Liver (tissue), 3 donors: ENCODE measurements around the gene CD300E.

Experiments used
- CTCF ChIP-seq: fragments of 150-350 bp; IDR thresholded peaks from 2 replicates; pipeline ENCODE4 v1.5.1; 2017; ENCODE audit warnings: improper control_type of control experiment, low read depth, low read length; ENCODE audit not compliant: missing input control
- FOXA1 ChIP-seq: IDR thresholded peaks from 2 replicates; pipeline ENCODE4 v1.6.1; 2016; ENCODE audit warnings: antibody characterized with exemption
- GABPA ChIP-seq, 2 donors: IDR thresholded peaks in 1 of 2; conservative IDR thresholded peaks in 1 of 2; 2 replicates each; pipeline ENCODE4 v1.6.1; 2016; ENCODE audit warnings: antibody characterized with exemption in 2 of 2, mild to moderate bottlenecking in 1 of 2, moderate library complexity in 1 of 2
- HNF4A ChIP-seq, 2 donors: conservative IDR thresholded peaks; 2 replicates each; pipeline ENCODE4 v1.6.1; 2016; ENCODE audit warnings: antibody characterized with exemption in 2 of 2, mild to moderate bottlenecking in 2 of 2
- JUND ChIP-seq, 2 donors: IDR thresholded peaks; 2 replicates each; pipeline ENCODE4 v1.6.1; 2016; ENCODE audit warnings: antibody characterized with exemption in 2 of 2
- MAX ChIP-seq: IDR thresholded peaks from 2 replicates; pipeline ENCODE4 v1.6.1; 2016; ENCODE audit warnings: antibody characterized with exemption
- NR2F2 ChIP-seq: IDR thresholded peaks from 2 replicates; pipeline ENCODE4 v1.6.1; 2016; ENCODE audit warnings: antibody characterized with exemption
- RAD21 ChIP-seq, 2 donors: IDR thresholded peaks; 2 replicates each; pipeline ENCODE4 v1.6.1; 2016; ENCODE audit warnings: antibody characterized with exemption in 2 of 2, mild to moderate bottlenecking in 2 of 2
- RXRA ChIP-seq, 2 donors: IDR thresholded peaks; 2 replicates each; pipeline ENCODE4 v1.6.1; 2017 to 2018; ENCODE audit warnings: antibody characterized with exemption in 2 of 2, mild to moderate bottlenecking in 1 of 2
- SP1 ChIP-seq: IDR thresholded peaks from 2 replicates; pipeline ENCODE4 v1.6.1; 2018; ENCODE audit warnings: antibody characterized with exemption, mild to moderate bottlenecking
- TAF1 ChIP-seq: conservative IDR thresholded peaks from 2 replicates; pipeline ENCODE4 v1.6.1; 2016; ENCODE audit warnings: antibody characterized with exemption, mild to moderate bottlenecking
- YY1 ChIP-seq: IDR thresholded peaks from 2 replicates; pipeline ENCODE4 v1.6.1; 2016; ENCODE audit warnings: antibody characterized with exemption, mild to moderate bottlenecking
- ZBTB33 ChIP-seq: IDR thresholded peaks from 2 replicates; pipeline ENCODE4 v1.6.1; 2016; ENCODE audit warnings: antibody characterized with exemption
- TF ChIP-seq, protein P1 (sequence below): IDR thresholded peaks from 2 replicates; pipeline ENCODE4 v1.6.1; 2016; ENCODE audit warnings: antibody characterized with exemption, mild to moderate bottlenecking
- donor health status: healthy.
- donor health status: healthy.

- no peak for TF ChIP-seq CTCF
- no peak for TF ChIP-seq SP1
- TF ChIP-seq ZBTB33: no peak
- no peak for TF ChIP-seq JUND (IDR thresholded peaks at IDR 0.05)
- TF ChIP-seq YY1: no peak
- no peak for TF ChIP-seq RAD21 (IDR thresholded peaks at IDR 0.05)
- no peak for TF ChIP-seq MAX
- TF ChIP-seq NR2F2: no peak
- TF ChIP-seq TAF1: no peak
- TF ChIP-seq, protein P1, sequence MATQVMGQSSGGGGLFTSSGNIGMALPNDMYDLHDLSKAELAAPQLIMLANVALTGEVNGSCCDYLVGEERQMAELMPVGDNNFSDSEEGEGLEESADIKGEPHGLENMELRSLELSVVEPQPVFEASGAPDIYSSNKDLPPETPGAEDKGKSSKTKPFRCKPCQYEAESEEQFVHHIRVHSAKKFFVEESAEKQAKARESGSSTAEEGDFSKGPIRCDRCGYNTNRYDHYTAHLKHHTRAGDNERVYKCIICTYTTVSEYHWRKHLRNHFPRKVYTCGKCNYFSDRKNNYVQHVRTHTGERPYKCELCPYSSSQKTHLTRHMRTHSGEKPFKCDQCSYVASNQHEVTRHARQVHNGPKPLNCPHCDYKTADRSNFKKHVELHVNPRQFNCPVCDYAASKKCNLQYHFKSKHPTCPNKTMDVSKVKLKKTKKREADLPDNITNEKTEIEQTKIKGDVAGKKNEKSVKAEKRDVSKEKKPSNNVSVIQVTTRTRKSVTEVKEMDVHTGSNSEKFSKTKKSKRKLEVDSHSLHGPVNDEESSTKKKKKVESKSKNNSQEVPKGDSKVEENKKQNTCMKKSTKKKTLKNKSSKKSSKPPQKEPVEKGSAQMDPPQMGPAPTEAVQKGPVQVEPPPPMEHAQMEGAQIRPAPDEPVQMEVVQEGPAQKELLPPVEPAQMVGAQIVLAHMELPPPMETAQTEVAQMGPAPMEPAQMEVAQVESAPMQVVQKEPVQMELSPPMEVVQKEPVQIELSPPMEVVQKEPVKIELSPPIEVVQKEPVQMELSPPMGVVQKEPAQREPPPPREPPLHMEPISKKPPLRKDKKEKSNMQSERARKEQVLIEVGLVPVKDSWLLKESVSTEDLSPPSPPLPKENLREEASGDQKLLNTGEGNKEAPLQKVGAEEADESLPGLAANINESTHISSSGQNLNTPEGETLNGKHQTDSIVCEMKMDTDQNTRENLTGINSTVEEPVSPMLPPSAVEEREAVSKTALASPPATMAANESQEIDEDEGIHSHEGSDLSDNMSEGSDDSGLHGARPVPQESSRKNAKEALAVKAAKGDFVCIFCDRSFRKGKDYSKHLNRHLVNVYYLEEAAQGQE: no peak
- no peak for TF ChIP-seq RXRA (IDR thresholded peaks at IDR 0.05)
- no peak for TF ChIP-seq HNF4A (conservative IDR thresholded peaks at IDR 0.05)
- TF ChIP-seq FOXA1: no peak
- no peak for TF ChIP-seq GABPA (IDR thresholded peaks at IDR 0.05 in 1 of 2, conservative IDR thresholded peaks at IDR 0.05 in 1 of 2)
These were observed 18.8 kb downstream of the CD300E start for GRCh38 chr17:74604761-74605160.
